HCT116 (cell line): ENCODE results near the gene APBB2.

Source experiments
- CTCF ChIP-seq, 3 experiments: fragments of 200-600 bp in 1 of 3; sonication (generic) in 1 of 3; IDR thresholded peaks in 2 of 3; conservative IDR thresholded peaks in 1 of 3; 2 replicates each; pipeline ENCODE4 v1.5.1; 2012 to 2017; ENCODE audit warnings: low read depth in 2 of 3, low read length in 2 of 3, antibody characterized with exemption in 1 of 3, borderline replicate concordance in 1 of 3, control low read depth in 1 of 3, mild to moderate bottlenecking in 1 of 3, mixed read lengths in 1 of 3, mixed run types in 1 of 3, moderate library complexity in 1 of 3; ENCODE audit not compliant: insufficient read depth in 1 of 3
- POLR2A ChIP-seq: IDR thresholded peaks from 2 replicates; pipeline ENCODE4 v1.7.0; 2011; ENCODE audit warnings: borderline replicate concordance; ENCODE audit not compliant: insufficient read depth, insufficient read length; ENCODE audit errors: extremely low read depth
- TCF7L2 ChIP-seq: IDR thresholded peaks from 2 replicates; pipeline ENCODE4 v1.7.0; 2011; ENCODE audit warnings: borderline replicate concordance, inconsistent platforms; ENCODE audit not compliant: insufficient read depth, insufficient read length; ENCODE audit errors: extremely low read depth

- TF ChIP-seq POLR2A (no peak), CTCF (IDR thresholded peaks at IDR 0.05 in 2 of 3, conservative IDR thresholded peaks at IDR 0.05 in 1 of 3; ENCODE audit: borderline replicate concordance in 1 of 3, insufficient read depth in 1 of 3, low read depth in 2 of 3, low read length in 2 of 3) (peak in 2 of 3 experiments; percentile 98; a peak in 4 of 6 replicates), TCF7L2 (peak; percentile 53)
These were observed 305.5 kb downstream of the APBB2 start for GRCh38 chr4:40908702-40909362.
